Measurements from ENCODE around the gene LENG9.

The LENG9 gene

DNA sequence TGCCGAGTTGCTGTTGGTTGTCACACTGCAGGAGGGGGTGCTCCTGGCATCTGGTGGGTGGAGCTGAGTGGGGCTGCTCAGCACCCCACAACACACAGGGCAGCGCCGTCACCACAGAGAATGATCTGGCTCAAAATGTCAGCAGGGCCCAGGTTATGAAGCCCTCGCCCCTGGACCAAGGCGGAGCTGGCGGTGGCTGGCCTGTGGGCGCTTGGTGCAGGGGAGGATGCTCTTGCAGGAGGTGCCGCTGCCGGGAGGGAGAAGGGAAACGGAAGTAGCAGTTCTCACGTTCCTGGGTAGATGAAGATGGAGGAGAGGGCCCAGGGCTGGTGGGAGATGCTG, 28.7 kb downstream of the LENG9 start:
- no peak for DNase-seq

- DNase-seq, result no peak
These were observed 29.3 kb downstream of the LENG9 start for GRCh38 chr19:54434112-54434872.

DNA sequence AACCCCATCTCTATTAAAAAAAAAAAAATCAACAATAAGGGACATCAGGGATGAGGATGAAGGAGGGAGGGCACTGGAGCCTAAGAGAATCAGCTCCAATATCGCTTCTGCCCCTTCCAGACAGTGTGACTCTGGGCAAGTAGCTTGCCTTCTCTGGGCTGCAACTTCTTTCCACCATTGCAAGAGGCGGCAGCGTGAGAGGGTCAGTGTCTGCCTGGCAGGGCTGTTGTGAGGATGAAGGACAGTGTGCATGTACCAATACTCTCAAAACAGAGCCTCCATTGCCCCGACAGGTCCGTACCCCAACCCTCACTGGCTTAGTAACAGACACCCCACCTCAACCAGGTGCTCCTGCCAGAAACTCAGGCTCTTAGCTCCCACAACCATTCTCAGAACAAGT, 29.9 kb downstream of the LENG9 start:
- DNase-seq, result no peak

DNA sequence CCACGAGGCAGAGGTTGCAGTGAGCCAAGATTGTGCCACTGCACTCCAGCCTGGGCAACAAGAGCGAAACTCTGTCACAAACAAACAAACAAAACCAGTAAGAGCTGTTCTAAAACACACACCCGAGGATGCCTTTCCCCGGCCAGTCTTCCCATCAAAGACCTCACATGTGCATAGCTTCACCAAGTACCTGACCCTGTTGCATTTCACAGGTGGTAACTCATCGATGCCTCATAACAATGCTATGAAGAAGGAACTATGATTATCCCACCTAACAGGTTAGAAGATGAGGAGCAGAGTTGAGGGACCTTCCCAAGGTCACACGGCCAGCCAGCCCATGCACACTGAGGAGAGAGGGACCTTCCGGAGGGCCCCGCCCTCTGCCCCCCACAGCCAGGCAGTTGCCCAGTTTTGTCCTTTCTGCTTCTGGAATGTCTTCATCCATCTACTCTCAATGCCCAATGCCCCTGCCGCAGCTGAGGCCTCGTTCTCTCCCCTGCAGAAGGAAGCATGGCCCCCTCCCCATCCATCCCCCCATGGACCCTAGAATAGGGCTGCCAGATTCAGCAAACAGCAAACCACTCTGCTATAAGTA, 31.3 kb downstream of the LENG9 start:
- DNase-seq, result no peak

- DNase-seq, result no peak
These were observed 32.2 kb downstream of the LENG9 start for GRCh38 chr19:54431255-54431838.

DNA sequence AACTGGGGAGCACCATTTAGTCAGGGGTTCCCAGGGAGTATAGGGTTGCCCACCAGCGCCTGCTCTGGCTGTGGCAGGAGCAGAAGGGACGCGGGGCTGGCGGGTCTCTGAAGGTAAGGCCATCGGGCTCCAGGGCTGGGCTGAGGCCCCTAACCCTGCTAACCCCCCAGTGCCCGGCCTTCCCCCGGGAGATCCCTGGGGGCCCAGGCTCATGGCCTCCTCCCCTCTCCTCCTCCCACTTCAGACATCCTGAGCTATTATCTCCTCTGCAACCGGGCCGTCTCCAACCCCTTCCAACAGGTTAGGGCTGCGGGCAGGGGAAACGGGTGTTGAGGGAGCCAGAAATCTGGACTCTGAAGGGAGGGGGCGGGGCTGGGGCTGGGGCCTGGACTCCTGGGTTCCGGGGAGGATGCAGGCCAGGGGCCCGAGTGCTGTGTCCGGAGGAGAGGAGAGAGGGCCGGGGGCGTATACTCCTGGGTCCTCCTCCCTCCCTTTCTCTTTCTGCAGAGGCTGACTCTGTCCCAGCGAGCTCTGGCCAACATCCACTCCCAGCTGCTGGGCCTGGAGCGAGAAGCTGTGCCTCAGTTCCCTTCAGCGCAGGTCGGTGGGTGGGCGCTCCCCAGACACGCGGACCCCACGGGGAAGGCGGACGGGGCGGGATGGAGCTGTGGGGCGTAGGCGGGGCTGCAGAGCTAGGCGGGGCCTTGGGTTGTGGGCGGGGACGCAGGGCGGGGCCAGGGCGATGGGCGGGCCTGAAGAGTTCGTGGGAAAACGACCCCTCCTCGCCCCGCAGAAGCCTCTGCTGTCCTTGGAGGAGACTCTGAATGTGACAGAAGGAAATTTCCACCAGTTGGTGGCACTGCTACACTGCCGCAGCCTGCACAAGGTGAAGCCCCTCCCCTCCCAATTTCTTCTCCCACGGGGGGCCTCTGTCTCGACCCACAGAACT, 33.0 kb downstream of the LENG9 start:
- peak; percentile 56 for DNase-seq

GRCh38 chr19:54429545-54430227, 33.9 kb downstream of the LENG9 start:
- no peak for DNase-seq

DNA sequence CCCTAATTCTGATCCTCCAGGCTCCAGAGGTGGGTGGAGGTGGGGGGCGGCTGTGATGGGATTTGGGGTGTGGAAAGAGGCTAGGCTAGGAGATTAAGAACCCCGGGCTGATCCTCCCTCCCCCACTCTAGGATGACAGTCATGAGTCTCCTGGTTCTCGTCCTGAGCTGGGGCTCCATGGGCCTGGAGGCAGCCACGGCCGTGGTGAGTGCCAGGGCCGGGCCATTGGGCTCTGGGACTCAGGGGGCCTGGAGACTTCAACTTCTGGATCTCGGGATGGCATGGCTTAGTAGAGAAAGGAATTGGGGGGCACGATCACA, 34.4 kb downstream of the LENG9 start:
- DNase-seq, result no peak

DNA sequence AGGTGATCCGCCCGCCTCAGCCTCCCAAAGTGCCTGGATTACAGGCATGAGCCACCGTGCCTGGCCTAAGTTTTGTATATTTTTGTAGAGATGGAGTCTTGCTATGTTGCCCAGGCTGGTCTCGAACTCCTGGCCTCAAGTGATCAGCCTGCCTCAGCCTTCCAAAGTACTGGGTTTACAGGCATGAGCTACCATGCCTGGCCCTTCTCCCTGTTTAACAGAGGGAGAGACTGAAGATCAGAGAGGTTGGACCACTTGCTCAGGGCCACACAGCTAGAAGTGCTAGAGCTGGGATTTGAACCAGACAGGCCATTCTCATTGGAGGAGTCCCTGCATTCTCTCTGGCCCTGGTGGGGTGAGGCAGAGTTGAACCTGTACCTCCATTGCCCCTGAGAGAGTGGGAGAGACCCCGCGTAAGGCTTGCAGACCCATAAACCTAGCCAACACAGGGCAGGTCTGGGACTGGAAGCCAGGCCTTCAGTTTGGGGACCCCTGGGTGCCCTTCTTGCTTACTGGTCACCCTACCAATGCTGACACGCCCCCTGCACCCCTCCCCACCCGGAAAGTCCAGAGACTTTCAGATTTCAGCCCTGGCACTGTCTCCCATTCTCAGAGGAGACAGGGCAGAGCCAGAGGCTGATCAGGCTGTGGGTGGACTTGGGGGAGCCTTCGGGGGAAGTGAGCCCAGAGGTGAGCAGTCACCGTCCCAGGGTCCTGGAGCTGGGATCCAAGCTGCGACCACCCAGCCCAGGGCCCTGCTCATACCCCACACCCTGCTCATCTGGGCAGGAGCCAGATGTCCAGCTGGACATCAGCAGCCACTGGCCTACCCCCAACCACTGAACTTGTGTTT, 35.0 kb downstream of the LENG9 start:
- DNase-seq, result no peak

DNA sequence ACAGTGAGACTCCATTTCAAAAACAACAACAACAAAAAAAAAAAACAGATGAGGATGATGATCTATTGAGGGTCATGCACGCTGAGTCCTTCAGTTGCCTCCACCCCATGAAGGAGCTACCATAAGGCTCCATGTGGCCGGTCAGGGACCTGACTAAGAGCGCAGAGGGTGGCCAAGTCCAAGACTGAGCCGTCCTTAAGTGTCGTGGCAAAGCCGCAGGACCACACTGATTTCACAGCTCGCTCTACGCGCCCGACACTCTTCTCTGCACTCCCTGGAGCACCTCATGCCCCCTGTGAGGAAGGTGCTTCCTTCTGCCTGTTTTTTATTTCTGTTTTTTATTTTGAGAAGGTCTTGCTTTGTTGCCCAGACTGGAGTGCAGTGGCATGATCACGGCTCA, 36.0 kb downstream of the LENG9 start:
- no peak for DNase-seq

GRCh38 chr19:54426291-54426931, 37.2 kb downstream of the LENG9 start:
- no peak for DNase-seq

- no peak for DNase-seq
These were observed 38.2 kb downstream of the LENG9 start for GRCh38 chr19:54425382-54425723.

- DNase-seq, result no peak
These were observed 38.8 kb downstream of the LENG9 start for GRCh38 chr19:54424660-54425381.

DNA sequence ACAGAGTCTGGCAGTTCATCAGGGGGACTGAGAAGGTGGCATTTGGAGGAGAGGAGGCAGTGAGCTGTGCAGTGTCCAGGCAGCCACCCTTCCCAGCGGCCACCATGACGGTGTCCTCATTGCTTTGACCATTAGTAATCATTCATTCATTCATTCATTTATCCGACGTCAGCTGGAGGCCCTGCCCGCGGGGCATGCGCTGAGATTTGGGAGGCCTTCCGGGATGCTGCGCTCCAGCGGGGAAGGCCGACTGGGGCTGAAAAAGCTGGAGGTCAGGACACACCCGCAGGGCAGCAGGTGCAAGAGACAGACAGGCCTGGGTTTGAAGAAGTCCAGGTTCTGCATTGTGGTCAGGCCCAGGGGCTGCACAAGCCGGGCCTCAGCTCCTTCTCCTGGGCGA, 39.4 kb downstream of the LENG9 start:
- no peak for DNase-seq

DNA sequence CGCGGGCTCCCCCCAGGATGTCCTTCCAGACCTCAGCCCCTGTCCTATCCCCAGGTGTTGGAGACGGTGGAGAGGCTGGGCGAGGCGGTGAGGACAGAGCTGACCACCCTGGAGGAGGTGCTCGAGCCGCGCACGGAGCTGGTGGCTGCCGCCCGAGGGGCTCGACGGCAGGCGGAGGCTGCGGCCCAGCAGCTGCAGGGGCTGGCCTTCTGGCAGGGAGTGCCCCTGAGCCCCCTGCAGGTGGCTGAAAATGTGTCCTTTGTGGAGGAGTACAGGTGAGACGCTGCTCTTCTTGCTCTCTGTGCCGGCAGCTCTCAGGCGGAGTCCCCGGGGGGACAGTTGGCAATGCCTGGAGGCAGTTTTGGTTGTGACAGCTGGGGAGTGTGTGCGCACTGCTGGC, 41.4 kb downstream of the LENG9 start:
- DNase-seq, result no peak

DNA sequence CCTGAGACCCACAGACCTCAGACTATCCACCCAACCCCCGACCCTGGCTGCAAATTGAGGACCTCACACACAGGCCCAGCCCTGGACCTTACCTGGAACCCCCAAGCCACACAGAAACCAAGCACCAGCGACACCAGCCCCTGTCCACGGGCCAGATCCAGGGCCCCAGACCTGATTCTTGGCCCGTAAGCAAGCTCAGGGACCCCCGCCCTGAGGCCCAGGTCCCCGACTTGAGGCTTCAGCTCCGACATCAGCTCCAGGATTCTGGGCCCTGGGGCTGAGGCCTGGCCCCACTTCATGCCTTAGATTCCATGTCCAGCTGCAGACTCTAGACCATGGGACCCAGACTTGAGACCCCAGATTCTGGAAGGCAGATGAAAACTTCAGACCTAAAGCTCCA, 42.1 kb downstream of the LENG9 start:
- DNase-seq, result no peak

DNA sequence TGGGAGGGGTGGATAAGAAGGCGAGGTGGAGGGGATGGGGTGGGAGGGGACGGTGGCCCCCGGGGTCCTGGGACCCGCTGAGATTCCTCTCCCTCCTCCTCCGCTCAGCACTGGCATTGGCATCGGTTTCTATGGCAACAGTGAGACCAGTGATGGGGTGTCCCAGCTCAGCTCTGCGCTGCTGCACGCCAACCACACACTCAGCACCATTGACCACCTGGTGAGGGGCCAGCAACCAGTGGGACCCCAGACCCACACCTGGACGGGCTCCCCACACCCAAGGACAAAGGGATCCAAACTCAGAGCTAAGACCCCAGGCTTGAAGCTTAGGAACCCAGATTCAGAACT, 42.4 kb downstream of the LENG9 start:
- no peak for DNase-seq

DNA sequence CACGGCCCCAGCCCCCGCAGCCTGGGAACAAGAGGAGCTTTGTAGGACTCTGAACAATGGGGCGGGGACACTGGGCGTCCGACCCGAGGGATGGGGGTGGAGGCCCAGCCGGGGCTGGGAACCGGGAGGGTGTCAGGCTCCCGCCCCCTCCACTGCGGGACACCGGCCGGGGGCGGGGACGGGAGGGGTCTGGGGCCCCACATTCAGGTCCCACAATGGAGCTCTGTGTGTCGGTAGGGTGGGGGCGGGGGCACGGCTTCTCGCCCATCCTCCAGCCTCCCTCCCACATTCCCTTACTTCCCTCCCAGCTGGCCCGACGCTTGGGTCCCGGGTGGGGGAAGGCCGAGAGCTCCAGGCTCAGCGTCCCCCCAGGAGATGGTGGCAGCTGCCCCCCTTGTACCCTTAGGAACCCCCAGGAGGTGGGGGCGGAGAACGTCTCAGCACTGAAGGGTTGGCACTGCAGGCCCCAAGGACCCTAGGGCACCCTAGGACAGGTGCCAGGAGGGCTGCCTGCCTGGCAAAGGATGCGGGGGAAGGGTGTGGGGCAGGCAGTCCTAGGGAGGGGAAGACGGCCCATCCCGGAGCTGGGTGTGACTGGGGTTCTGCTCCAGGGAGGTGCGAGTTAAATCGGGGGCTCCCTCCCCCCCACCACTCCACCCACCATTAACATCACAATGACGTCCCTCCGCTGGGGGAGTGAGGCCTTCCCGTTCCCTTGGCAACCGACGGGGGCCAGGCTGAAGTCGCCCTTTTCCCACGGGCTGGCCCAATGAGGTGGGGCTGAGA, 43.0 kb downstream of the LENG9 start:
- DNase-seq, result no peak

DNA sequence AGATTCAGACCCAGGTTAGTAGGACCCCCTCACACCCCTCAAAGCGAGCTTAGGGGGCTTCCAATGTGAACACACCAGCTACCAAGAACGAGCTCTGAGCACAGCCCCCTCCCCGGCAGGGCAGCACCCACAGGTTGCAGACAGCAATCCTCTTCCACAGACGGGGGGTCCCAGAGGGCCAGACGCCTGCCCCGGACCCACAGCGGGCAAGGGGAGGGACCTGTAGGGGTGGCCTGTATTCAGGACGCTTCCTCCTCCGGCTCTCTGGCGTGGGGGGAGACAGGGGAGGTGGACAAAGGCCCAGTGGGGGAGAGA, 43.6 kb downstream of the LENG9 start:
- DNase-seq, result no peak

Data from activated naive CD4-positive, alpha-beta T cell treated with anti-CD3 and anti-CD28 coated beads, Interleukin-2, amount 50 U/mL, for 16 hours (primary cell).